ENCODE results near the gene USP19. TPM values are rescaled to one million over a fixed set of nuclear protein-coding genes. Genes with fewer than 3 reads are reported as not detected.

The USP19 gene
- polyA plus RNA-seq, 3 donors: 18.4 to 55.7 (median 24.1) TPM

GRCh38 chr3:49153349-49153912 is 32.8 kb upstream of the USP19 start:
- Histone ChIP-seq H3K4me3 (replicated peaks in 1 of 3; ENCODE audit: low read depth in 2 of 3, low read length in 3 of 3) (no peak overlapping the region), H3K4me1 (ENCODE audit: control insufficient read depth in 1 of 2, insufficient read depth in 2 of 2, low read length in 2 of 2) (no peaks in the 10 kb centered on the region), H3K27ac (ENCODE audit: low read depth in 1 of 2, low read length in 2 of 2) (no peak overlapping the region), H3K27me3 (ENCODE audit: control insufficient read depth in 2 of 2, insufficient read depth in 2 of 2, low read length in 2 of 2) (no peaks in the 10 kb centered on the region), H2AFZ (ENCODE audit: insufficient read depth, low read depth, low read length, poor library complexity, severe bottlenecking) (no peak overlapping the region), H3K4me2 (replicated peaks; ENCODE audit: extremely low read depth, low read length, poor library complexity, severe bottlenecking) (no peak overlapping the region), H3K9ac (ENCODE audit: insufficient read depth, low read length, poor library complexity, severe bottlenecking) (no peak overlapping the region), H4K20me1 (ENCODE audit: insufficient read depth, low read length) (no peaks in the 10 kb centered on the region), H3K79me2 (ENCODE audit: insufficient read depth, low read length) (no peaks in the 10 kb centered on the region), H3K36me3 (replicated peaks in 1 of 2; ENCODE audit: control insufficient read depth in 1 of 2, insufficient read depth in 2 of 2, low read length in 2 of 2) (no peaks in the 10 kb centered on the region), H3K9me3 (replicated peaks in 1 of 2; ENCODE audit: control insufficient read depth in 1 of 2, insufficient read depth in 1 of 2, low read length in 2 of 2) (no peaks in the 10 kb centered on the region)
- intact Hi-C loops (cut with micrococcal nuclease): loop anchor here in 1 of 2 donors (10.0 kb wide), 1 partner anchor 159 kb away; the partner anchor contains the start of gene P4HTM
- H3K4me1 Mint-ChIP-seq: peaks cover 2% of the 10 kb centered on the region
- no peaks in the 10 kb centered on the region for H3K9me3 Mint-ChIP-seq
- 100% methylated on average over 1 of the region's 3 CpGs for WGBS (ENCODE audit: insufficient coverage)
- no peak for DNase-seq
- no peaks in the 10 kb centered on the region for H3K36me3 Mint-ChIP-seq
- TF ChIP-seq, protein P1, sequence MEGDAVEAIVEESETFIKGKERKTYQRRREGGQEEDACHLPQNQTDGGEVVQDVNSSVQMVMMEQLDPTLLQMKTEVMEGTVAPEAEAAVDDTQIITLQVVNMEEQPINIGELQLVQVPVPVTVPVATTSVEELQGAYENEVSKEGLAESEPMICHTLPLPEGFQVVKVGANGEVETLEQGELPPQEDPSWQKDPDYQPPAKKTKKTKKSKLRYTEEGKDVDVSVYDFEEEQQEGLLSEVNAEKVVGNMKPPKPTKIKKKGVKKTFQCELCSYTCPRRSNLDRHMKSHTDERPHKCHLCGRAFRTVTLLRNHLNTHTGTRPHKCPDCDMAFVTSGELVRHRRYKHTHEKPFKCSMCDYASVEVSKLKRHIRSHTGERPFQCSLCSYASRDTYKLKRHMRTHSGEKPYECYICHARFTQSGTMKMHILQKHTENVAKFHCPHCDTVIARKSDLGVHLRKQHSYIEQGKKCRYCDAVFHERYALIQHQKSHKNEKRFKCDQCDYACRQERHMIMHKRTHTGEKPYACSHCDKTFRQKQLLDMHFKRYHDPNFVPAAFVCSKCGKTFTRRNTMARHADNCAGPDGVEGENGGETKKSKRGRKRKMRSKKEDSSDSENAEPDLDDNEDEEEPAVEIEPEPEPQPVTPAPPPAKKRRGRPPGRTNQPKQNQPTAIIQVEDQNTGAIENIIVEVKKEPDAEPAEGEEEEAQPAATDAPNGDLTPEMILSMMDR (IDR thresholded peaks at IDR 0.05): no peak
- H3K27me3 Mint-ChIP-seq (ENCODE audit: low read depth in 3 of 3): peaks cover 3 to 4% (median 4%) of the 10 kb centered on the region in 3 donors
- H3K4me3 Mint-ChIP-seq: no peak overlapping the region
- H3K27ac Mint-ChIP-seq: no peak overlapping the region

GRCh38 chr3:49151610-49152009 is 31.0 kb upstream of the USP19 start:
- no peak overlapping the region for H2AFZ ChIP-seq (ENCODE audit: insufficient read depth, low read depth, low read length, poor library complexity, severe bottlenecking)
- H3K79me2 ChIP-seq (ENCODE audit: insufficient read depth, low read length): no peaks in the 10 kb centered on the region
- Mint-ChIP-seq H3K4me3 (no peak overlapping the region), H3K9me3 (no peaks in the 10 kb centered on the region), H3K4me1 (no peaks in the 10 kb centered on the region), H3K27me3 (ENCODE audit: low read depth in 3 of 3) (peaks cover 3 to 4% (median 3%) of the 10 kb centered on the region in 3 donors), H3K27ac (peak overlapping the region in 1 of 7 donors; percentile 5), H3K36me3 (no peaks in the 10 kb centered on the region)
- H3K27ac ChIP-seq (ENCODE audit: low read depth in 1 of 2, low read length in 2 of 2): no peak overlapping the region
- H4K20me1 ChIP-seq (ENCODE audit: insufficient read depth, low read length): no peaks in the 10 kb centered on the region
- H3K9ac ChIP-seq (ENCODE audit: insufficient read depth, low read length, poor library complexity, severe bottlenecking): no peak overlapping the region
- no peaks in the 10 kb centered on the region for H3K36me3 ChIP-seq (replicated peaks in 1 of 2; ENCODE audit: control insufficient read depth in 1 of 2, insufficient read depth in 2 of 2, low read length in 2 of 2)
- TF ChIP-seq, protein P1 (IDR thresholded peaks at IDR 0.05): no peak
- 100% methylated on average over 2 of the region's 2 CpGs for WGBS (ENCODE audit: insufficient coverage)
- no peaks in the 10 kb centered on the region for H3K4me1 ChIP-seq (ENCODE audit: control insufficient read depth in 1 of 2, insufficient read depth in 2 of 2, low read length in 2 of 2)
- H3K9me3 ChIP-seq (replicated peaks in 1 of 2; ENCODE audit: control insufficient read depth in 1 of 2, insufficient read depth in 1 of 2, low read length in 2 of 2): no peaks in the 10 kb centered on the region
- H3K4me3 ChIP-seq (replicated peaks in 1 of 3; ENCODE audit: low read depth in 2 of 3, low read length in 3 of 3): no peak overlapping the region
- H3K27me3 ChIP-seq (ENCODE audit: control insufficient read depth in 2 of 2, insufficient read depth in 2 of 2, low read length in 2 of 2): no peaks in the 10 kb centered on the region
- H3K4me2 ChIP-seq (replicated peaks; ENCODE audit: extremely low read depth, low read length, poor library complexity, severe bottlenecking): no peak overlapping the region
- intact Hi-C loops (cut with micrococcal nuclease): loop anchor here in 1 of 2 donors (10.0 kb wide), 1 partner anchor 157 kb away; the partner anchor contains the start of gene P4HTM
- no peak for DNase-seq
